Progenitor cell of endocrine pancreas (in vitro differentiated cells): ENCODE results near the gene SALL1. TPM values are rescaled to one million over a fixed set of nuclear protein-coding genes. Genes with fewer than 3 reads are reported as not detected.

Experiments
- DNase-seq: peaks from one replicate; pipeline ENCODE4 v3.0.0; 2021; ENCODE audit warnings: low spot score; ENCODE audit not compliant: unreplicated experiment
- H3K27ac Mint-ChIP-seq: 2 replicates; pipeline ENCODE4 v1.8.0; 2021; ENCODE audit warnings: mild to moderate bottlenecking, moderate library complexity, mixed read lengths
- H3K27me3 Mint-ChIP-seq: 2 replicates; pipeline ENCODE4 v1.8.0; 2021; ENCODE audit warnings: mixed read lengths
- H3K36me3 Mint-ChIP-seq: 2 replicates; pipeline ENCODE4 v1.8.0; 2022; ENCODE audit warnings: mixed read lengths; ENCODE audit not compliant: insufficient read depth
- H3K4me1 Mint-ChIP-seq: 2 replicates; pipeline ENCODE4 v1.8.0; 2021; ENCODE audit warnings: low read depth, mixed read lengths
- H3K4me3 Mint-ChIP-seq: 2 replicates; pipeline ENCODE4 v1.8.0; 2021; ENCODE audit warnings: low read depth, mild to moderate bottlenecking, moderate library complexity, mixed read lengths
- H3K9me3 Mint-ChIP-seq: 2 replicates; pipeline ENCODE4 v1.8.0; 2021; ENCODE audit warnings: low read depth, mixed read lengths
- CTCF ChIP-seq: fragments of 200-600 bp; sonication (generic); IDR thresholded peaks from one replicate; pipeline ENCODE4 v1.5.0; 2021; ENCODE audit warnings: antibody characterized with exemption, mild to moderate bottlenecking; ENCODE audit not compliant: unreplicated experiment
- total RNA-seq: library from RNA; stranded (reverse); gene quantifications from 2 replicates; pipeline ENCODE4 v1.2.1, GENCODE V29; 2021

SALL1 gene
- total RNA-seq, 1 donor from 2014 or later = 11.0 TPM

GRCh38 chr16:51144203-51144602 lies 6.9 kb downstream of the SALL1 start:
- peaks cover 8% of the 10 kb centered on the region for H3K27me3 Mint-ChIP-seq
- TF ChIP-seq CTCF = no peak
- H3K4me3 Mint-ChIP-seq = no peak overlapping the region

GRCh38 chr16:51143196-51143977 lies 7.7 kb downstream of the SALL1 start:
- Mint-ChIP-seq H3K4me1 (peaks cover 53% of the 10 kb centered on the region), H3K27me3 (peaks cover 3% of the 10 kb centered on the region), H3K27ac (no peak overlapping the region), H3K9me3 (no peaks in the 10 kb centered on the region), H3K4me3 (no peak overlapping the region), H3K36me3 (peaks cover 27% of the 10 kb centered on the region)
- DNase-seq = no peak
- no peak for TF ChIP-seq CTCF

More at GRCh38 chr16:51144203-51144602, 6.9 kb downstream of the SALL1 start:
- no peaks in the 10 kb centered on the region for H3K9me3 Mint-ChIP-seq
- H3K27ac Mint-ChIP-seq = no peak overlapping the region
- DNase-seq = no peak
- peaks cover 19% of the 10 kb centered on the region for H3K36me3 Mint-ChIP-seq
- peaks cover 61% of the 10 kb centered on the region for H3K4me1 Mint-ChIP-seq

- DNase-seq = no peak
- H3K36me3 Mint-ChIP-seq = peaks cover 37% of the 10 kb centered on the region
- H3K27me3 Mint-ChIP-seq = peaks cover 8% of the 10 kb centered on the region
- TF ChIP-seq CTCF = no peak
- H3K27ac Mint-ChIP-seq = no peak overlapping the region
- no peak overlapping the region for H3K4me3 Mint-ChIP-seq
- no peaks in the 10 kb centered on the region for H3K9me3 Mint-ChIP-seq
- H3K4me1 Mint-ChIP-seq = peaks cover 38% of the 10 kb centered on the region
Observed at GRCh38 chr16:51141541-51141940, 9.5 kb downstream of the SALL1 start.

GRCh38 chr16:51141106-51141505 lies 10.0 kb downstream of the SALL1 start:
- Mint-ChIP-seq H3K36me3 (peaks cover 39% of the 10 kb centered on the region), H3K27ac (no peak overlapping the region), H3K9me3 (no peaks in the 10 kb centered on the region), H3K4me1 (peaks cover 34% of the 10 kb centered on the region), H3K27me3 (peaks cover 8% of the 10 kb centered on the region), H3K4me3 (no peak overlapping the region)
- TF ChIP-seq CTCF = no peak
- no peak for DNase-seq

- H3K4me3 Mint-ChIP-seq = no peak overlapping the region
- H3K4me1 Mint-ChIP-seq = peaks cover 25% of the 10 kb centered on the region
- no peak for DNase-seq
- no peak overlapping the region for H3K27ac Mint-ChIP-seq
- peaks cover 18% of the 10 kb centered on the region for H3K27me3 Mint-ChIP-seq
- no peaks in the 10 kb centered on the region for H3K9me3 Mint-ChIP-seq
- peaks cover 39% of the 10 kb centered on the region for H3K36me3 Mint-ChIP-seq
- TF ChIP-seq CTCF = no peak
Observed at GRCh38 chr16:51140112-51140511, 11.0 kb downstream of the SALL1 start.
